KBM-7 (cell line): ENCODE measurements around the gene CDH4.

Experiments used
- DNase-seq: peaks from one replicate; pipeline ENCODE4 v3.0.0-alpha.2; 2015
- in situ Hi-C: fragments of 300-500 bp; cut with MboI; formaldehyde crosslinking; loops from 2 replicates; pipeline ENCODE4 v1.14.3; 2020; ENCODE audit warnings: low sequenced_read_pairs, low pct_unique_long_range_greater_than_20kb, mixed read lengths

Gene CDH4

DNA sequence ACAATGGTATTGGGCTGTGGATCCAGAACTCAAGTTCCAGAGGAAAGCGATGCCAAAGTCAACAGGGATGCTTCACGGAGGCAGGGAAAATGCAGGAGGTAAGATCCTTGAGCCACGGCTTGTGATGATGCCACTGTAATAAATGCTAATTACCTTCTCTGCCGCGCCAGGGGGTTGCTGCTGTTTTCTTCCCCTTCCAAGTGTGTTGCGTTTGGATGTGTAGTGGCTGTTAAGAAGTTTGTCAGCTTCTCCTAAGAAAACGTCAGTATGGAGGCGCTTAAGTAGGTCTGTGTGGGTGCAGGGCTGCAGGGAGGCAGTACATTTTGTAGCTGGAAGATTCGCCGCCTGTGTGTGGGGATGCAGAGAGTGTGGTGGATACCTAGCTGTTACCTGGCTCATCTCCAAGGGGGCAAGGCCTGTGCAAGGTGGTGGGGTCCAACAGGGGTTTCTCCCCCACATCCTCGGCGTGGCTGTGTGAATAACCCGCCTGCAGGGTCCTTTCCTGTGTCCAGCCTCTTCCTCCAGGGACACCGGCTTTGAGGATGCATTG is 318.7 kb downstream of the CDH4 start:
- DNase-seq: no peak
- in situ Hi-C loops: no loop called here

DNA sequence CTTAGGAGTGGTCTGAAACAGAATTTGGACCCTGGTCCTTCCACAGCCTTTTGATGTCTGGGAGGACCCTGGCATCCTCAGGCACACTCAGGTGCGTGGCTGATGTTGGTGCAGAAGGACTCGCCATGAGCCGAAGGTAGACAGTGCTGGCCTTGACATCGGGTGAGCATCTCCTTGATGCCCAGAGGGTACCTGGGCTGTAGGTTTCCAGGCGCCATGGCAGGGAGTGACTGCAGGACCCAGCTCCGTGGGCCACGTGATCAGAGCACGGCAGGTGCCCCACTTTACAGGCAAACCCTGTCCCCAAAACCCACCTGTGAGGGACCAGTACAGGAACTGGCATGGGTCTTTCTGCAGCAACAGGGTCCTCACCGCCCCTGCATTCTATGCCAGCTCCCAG is 319.2 kb downstream of the CDH4 start:
- in situ Hi-C loops: no loop called here
- no peak for DNase-seq

DNA sequence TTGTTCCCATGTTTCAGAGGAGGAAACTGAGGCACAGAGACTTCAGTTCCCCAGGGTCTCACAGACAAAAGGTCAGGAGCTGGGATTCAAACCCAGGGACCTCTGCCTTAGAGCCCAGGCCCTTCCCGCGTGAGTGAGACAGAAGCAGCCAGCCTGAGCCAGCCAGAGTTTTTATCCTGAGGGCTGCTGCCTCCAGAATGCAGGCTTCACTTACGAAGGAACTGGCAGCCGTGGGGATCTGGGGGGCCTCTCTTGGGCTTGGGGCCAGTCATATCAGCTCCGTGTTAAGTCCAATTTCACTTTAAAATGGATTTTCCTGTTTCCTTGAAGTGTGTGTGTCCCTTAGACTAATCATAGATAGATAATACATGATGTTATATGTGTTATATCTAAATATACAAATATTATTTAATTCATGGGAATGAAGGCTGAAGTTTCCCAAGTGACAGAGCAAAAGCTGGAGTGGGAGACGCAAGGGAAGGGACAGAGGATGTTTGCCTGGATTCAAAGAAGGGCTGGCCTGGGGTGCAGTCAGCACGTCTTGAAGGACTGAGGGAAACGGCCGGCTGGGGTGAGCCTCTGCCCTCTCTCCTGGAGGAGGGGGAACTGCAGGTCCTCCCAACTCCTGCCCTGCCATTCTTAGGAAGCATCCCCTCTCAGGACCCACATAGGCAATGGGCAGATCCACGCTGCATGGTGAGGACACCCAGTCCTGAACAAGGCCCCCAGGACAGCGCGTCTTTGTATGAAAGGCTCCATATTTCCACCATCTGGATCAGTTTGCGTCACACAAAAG is 320.1 kb downstream of the CDH4 start:
- no peak for DNase-seq
- in situ Hi-C loops: no loop called here

DNA sequence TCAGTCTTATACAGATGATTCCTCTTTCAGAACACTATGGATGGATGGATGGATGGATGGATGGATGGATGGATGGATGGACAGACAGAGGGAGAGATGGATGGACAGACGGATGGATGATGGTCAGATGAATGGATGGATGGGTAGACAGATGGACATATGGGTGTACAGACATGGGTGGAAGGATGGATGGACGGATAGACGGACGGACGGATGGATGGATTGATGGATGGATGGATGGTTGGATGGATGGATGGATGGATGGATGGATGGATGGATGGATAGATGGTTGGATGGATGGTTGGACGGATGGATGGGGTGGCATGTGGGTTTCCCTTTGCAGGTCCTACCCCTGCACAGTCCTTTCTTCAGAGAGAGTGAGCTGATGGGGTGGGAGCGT is 320.7 kb downstream of the CDH4 start:
- in situ Hi-C loops: no loop called here

DNA sequence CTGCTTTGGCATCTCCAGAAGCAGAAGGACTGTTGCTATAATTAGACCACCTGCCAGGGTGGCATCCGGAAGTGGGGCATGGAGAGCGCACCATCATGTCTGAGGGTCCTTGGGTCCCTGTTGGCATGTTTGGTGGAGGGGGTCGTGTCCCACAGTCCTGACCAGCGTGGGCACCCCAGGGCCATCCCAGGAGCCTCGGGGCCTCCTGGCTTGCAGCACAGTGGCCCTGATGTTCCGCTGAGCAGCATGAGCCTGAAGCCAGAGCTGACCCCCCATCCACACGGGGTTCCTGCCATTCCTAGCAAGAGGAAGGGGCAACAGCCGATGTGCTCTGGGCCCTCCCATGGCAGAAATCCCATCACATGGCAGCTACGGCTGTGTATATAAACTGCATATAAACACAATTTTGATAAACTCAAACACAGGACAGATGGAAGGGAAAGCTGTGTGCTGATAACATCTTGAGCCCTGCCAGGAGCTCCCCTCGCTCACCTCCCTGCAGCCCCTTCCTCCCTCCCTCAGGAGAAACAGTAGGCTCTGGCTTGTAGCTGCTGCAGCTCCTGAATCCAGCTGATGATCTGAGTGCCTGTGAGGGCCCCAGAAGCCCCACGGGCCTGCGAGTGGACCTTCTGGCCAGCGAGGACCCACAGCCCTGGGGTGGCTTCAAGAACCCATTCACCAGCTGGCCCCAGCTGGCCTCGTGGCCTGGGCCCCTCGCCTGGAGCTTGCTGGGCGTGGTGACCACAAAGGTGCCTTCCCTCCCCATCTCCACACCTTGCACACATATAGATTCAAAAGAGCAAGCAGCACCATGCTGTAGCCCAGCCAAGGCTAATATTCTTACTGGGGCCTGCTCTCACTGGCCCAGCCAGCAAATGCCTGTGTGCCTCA is 321.6 kb downstream of the CDH4 start:
- no peak for DNase-seq
- in situ Hi-C loops: no loop called here

More for the DNA sequence above, 320.7 kb downstream of the CDH4 start:
- DNase-seq: no peak

DNA sequence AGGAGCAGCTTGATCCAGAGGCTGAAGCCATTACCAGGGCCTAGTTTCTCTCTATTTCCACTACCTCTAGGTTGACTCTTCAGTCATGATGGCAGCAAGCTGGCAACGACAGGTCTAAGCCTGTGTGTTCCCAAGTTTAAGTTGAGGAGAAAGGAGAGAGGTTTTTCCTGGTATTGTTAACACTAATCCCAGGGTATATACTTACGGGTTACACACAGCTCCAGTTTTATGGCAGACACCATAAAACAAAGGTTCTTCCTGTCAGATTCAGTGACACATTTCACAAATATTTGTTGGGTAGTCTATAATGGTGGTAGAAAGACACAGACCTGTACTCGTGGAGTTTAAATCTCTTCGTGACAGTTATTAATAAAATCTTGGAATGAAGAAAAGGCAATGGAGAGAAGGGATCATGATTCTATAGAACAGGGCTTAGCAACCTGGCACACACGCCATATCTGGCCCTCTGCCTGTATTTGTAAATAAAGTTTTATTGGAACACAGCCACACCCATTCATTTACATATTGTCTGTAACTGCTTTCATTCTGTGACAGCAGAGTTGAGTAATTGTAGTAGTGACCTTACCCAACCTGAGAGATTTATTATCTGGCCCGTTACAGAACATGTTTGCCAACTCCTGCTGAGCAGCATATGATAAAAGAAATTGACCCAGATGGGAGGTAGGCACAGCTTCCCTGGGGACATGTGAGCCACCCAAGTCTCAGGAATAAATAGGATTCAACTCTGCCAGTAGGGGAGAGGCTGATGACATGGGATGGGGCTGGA is 323.3 kb downstream of the CDH4 start:
- DNase-seq: no peak
- in situ Hi-C loops: no loop called here

DNA sequence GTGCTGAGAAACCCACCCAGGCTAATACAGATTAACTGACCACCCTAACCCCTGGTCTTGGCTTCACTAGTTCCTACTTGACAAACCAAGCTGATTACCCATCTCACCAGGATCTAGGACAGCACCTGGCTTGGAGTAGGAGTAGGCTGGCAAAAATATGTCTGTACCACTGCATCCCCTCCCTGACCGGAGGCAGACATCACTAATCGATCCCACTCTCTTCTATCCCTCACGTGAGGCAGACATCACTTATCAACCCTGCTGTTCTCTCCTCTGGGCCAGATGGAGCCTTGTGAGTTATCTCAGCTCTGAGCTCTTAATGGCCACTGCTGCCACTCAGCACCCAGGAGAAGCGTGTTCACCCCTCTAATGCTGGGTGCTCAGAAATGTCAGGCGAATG is 324.3 kb downstream of the CDH4 start:
- DNase-seq: no peak
- in situ Hi-C loops: no loop called here

DNA sequence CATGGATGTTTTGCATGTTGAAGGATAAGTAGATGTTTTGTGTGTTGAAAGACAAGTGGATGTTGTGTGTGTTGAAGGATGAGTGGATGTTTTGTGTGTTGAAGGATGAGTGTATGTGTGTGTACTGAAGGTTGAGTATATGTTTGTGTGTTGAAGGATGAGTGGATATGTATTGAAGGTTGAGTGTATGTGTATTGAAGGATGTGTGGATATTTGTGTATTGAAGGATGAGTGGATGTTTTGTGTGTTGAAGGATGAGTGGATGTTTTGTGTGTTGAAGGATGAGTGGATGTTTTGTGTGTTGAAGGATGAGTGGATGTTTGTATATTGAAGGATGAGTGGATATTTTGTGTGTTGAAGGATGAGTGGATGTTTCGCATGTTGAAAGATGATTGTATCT is 325.0 kb downstream of the CDH4 start:
- no peak for DNase-seq
- in situ Hi-C loops: no loop called here

DNA sequence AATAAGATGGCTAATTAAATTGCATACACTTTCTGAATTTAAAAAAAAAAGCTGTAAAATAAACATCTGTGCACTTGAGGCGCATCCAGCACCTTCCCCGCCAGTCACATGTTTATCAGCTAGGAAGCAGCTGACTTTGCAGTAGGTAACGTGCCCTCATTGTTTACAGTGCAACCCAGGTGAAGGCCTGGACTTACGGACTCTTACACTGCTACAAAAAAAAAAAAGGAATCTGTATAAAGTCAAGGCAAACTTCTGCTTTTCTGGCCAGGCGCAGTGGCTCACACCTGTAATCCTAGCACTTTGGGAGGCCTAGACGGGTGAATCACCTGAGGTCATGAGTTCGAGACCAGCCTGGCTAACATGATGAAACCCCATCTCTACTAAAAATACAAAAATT is 327.8 kb downstream of the CDH4 start:
- DNase-seq: no peak
- in situ Hi-C loops: no loop called here

DNA sequence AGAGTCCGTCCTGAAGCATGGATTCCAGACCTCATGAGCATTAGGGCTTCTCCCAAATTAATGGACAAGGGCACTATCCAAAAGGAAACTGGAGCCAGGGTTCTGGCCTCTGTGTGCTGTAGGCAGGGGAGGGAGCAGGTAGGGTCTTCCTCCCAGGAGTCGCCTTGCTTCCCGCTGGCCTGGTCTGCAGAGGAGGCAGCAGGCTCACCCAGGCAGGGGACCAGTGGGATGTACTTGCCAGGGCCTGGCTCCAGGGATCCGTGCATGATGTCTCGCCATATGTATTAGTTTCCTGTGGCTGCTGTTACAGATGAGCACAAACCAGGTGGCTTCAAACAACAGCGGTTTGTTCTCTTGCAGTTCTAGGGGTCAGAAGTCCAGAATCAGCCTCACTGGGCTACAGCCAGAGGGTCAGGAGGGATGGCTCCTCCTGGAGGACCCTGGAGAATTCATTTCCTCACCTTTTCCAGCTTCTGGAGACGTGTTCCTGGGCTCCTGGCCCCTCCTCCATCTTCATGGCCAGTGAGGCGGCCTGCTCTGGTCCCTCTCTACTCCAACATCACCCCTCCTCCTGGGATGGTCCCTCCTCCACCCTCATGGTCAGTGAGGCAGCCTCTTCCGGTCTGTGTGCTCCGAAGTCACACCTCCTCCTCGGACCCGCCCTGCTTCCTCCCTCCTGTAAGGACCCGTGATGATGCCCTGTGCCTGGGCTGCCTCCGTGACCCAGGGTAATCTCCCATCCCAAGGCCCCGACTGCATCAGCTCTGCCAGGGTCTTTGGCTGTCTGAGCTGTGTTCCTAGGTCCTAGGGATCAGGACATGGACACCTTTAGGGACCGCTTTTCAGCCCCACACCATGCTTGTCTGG is 329.1 kb downstream of the CDH4 start:
- in situ Hi-C loops: no loop called here
- no peak for DNase-seq

DNA sequence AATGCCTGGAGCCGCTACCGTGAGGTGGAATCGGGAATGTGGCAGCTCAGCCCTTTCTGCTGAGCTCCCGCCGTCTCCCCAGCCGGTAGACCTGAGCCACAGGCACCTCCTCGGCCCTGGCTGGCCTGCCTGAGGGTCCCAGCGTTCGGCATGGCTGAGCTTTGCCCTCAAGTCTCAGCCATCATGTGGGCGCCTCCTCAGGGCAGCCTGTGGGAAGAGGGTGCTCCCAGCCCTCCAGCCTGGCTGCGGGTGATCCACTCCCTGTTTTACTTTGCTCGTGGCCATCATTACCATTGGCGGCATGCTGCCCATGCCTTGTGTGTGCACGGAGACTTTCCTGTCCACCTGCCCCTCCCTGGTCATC is 329.7 kb downstream of the CDH4 start:
- in situ Hi-C loops: no loop called here
- DNase-seq: no peak

DNA sequence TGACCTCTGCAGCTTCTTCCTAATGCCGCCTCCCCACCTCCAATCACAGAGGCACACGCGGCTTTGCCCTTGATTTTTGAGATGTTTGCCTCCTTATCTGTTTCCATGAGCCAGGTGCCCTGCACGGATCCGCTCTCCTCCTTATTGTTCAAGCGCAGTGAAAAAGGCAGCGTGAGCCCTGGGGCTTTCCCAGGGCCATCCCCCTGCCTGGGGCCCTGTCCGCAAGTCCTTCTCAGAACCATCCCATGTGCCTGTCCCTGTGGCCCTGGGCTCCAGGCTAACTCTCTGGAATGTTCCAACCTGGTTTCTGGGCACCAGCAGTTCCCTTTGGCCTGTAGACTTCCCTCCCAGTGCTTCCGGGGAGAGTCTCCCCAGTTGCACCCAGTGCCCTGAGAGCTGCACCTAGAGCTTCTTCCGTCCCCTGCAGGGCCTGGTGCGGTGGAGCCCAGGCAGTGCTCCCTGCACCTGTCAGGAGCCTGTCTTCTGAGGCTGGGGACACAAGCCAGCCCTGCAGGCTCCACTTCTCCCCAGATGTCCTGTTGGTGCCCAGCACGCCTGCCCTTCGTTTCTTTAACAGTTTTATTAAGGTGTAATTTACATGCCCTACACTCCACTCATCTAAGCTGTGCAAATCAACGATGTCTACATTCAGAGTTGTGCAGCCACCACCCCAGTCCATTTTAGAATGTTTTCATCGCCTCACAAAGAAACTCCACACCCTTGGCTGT is 330.3 kb downstream of the CDH4 start:
- DNase-seq: no peak
- in situ Hi-C loops: no loop called here

DNA sequence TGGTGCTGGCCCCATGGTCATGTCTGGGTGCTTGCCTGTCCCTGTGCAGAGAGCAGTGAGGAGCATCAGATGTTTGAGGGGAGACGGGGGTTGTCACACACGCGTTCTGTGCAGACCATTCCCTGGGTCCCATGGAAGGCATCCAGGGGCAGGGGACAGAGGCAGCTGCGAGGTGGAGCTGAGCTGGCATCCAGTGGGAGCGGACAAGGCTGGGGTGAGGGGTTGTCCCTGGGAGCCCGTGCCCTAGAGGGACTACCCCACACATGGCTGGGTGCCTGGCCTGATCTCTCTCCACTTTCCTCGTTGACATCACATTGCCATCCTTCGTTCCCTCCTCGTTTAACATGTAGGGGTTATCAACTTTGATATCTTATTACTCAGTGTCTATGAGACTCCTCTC is 331.3 kb downstream of the CDH4 start:
- in situ Hi-C loops: no loop called here
- no peak for DNase-seq

DNA sequence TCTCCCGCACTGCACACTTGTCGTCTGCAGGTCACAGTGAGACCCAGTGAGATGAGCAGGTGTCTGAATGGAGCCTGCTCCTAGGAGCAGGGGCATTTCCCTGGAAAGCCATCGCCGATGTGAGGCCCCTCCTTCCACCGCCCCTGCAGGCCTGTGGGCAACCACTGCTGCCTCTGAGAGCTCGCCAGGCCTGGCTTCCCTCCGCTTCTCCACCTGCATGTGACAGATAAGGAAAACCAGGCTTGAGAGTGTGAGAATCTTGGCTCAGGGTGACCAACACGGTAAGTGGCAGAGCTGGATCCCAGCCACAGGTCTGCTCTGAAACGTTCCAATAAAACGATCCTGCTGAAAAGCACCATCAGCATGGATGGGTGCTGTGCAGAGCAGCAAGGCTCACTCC is 332.8 kb downstream of the CDH4 start:
- no peak for DNase-seq
- in situ Hi-C loops: no loop called here

DNA sequence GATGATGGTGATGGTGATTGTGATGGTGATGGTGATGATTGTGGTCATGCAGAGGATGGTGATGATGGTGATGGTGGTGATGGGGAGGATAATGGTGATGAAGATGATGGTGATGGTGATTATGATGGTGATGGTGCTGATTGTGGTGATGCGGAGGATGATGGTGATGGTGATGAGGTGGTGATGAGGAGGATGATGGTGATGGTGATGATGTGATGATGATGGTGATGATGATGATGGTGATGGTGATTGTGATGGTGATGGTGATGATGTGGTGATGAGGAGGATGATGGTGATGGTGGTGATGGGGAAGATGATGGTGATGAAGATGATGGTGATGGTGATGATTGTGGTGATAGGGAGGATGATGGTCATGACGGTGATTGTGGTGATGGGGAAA is 333.7 kb downstream of the CDH4 start:
- in situ Hi-C loops: no loop called here

DNA sequence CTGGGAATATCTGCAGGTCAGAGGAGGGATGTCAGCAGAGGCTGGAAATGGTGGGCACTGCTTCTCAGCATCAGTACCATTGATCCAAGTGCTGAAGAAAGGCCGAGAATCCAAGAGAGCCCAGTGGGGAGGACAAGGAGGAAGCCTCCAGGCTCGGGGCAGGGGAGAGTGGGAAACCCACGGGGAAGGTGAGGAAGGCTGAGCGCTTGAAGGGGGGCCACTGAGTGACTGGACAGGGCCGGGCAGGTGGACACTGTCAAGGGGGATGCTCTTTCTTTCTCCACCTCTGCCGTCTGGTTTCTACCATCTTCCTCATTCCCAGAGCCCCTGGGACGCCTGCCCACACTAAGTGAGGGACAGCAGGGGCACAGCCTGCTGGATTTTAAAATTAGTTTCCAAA is 335.0 kb downstream of the CDH4 start:
- no peak for DNase-seq
- in situ Hi-C loops: no loop called here

More for the DNA sequence above, 333.7 kb downstream of the CDH4 start:
- no peak for DNase-seq

DNA sequence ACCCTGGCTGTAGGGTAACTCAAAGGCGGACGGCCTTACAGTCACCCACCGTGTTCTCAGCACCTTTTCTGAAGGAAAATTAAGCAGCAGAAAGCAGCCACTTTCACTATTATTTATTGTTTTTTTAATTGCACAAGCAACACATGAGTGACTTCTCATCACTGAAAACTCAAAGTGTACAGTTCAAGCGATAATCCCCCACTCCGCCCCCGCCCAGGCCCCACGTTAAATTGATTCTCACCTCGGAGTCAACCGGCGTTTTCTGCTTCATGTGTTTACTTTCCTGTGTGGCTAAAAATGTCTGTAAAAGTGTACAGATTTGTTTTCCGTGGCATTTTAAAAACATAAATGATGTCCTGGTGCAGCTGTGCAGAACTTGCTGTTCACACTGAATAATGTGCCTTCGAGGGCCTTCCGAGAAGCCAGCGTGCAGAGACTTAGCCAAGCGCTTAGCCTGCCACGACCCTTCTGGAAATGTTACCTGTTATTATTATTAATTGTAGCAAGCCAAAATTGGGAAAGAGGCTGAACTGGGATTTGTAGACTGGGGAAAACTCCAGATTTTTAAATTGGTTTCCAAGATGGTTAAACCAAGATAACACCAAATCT is 335.7 kb downstream of the CDH4 start:
- no peak for DNase-seq
- in situ Hi-C loops: no loop called here
